HG03103 (cell line): ENCODE measurements around the gene TMEM201.

ENCODE experiments used
- ATAC-seq: cut with Tn5 transposase; IDR thresholded peaks from one replicate; pipeline ENCODE4 v1.9.1; 2021; ENCODE audit warnings: low read depth; ENCODE audit not compliant: unreplicated experiment

TMEM201 gene

DNA sequence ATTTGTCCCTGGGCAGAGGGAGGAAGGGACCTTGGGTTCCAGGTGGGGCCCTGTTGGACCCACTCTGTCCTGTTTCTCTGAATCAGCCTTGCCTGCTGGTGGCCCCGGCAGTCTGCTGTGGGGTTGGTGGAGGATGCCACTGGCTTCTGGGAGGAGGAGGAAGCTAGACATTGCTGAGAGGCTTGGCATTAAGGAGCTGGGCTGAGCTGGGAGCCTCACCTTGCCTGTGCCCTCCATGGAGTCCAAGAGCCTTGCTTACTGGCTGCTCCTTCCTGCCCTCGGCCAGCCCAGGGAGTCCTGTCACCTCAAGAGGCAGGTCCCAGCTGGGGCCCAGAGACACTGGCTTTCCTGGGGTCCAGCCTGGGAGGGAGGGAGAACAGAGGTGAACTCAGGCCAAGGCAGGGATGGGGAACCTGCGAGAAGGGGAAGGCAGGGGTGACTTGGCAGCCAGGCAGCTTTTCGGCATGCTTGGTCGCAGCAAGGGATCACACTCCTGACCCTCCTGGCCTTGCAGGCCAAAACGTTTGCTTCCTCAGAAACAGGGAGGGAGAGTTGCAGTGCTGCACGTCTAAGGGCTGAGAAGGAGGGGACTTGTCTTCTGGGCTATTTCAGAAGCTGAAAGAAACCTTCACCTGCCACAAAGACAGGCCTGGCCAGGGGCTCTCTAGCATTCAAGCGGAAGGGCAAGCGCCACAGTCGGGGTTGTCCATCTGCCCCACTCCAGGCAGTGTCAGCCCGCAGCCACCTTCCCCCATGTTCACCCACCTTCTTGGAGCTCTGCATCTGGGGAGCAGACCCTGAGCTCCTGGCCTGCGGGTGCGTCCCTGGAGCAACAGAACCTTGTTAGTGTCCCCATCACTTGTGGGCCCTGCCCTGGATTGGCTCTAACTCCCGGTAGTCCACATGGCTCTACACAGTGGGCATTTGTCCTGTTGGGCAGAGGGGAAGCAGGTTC lies 8.9 kb downstream of the TMEM201 start:
- ATAC-seq, result no peak

GRCh38 chr1:9598316-9598700 lies 9.6 kb downstream of the TMEM201 start:
- ATAC-seq, result no peak

- no peak for ATAC-seq
These were observed 11.0 kb downstream of the TMEM201 start for GRCh38 chr1:9599741-9600140.

- ATAC-seq, result no peak
These were observed 12.4 kb downstream of the TMEM201 start for GRCh38 chr1:9600861-9601834.

DNA sequence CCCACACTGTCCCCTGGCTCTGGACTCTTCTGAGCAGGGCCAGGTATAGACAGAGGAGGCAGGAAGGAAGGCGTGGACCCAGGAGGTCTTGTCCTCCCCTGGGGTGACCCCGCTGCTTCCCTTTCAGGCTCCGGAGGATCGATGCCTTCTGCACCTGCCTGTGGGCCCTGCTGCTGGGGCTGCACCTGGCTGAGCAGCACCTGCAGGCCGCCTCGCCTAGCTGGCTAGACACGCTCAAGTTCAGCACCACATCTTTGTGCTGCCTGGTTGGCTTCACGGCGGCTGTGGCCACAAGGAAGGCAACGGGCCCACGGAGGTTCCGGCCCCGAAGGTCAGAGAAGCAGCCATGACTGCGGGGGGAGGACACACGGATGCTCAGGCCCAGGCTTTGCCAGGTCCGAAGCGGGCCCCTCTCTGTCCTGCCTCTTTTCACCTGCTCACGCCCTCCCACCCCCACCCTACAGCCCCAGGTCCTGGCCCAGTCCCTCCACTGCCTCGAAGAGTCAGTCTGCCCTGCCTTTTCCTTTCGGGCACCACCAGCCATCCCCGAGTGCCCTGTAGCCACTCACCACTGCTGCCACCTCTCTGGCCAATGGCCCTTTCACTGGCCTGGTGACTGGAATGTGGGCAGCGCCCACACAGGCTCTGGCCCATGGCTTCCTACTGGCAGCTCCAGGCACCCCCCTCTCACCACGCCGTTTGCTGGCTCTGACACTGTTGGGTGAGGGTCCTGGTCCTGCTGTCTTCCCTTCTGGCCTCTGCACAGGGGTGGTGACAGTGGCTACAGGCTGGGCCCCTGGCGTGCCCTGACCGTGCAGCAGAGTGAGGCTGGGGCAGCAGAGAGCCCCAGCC lies 13.5 kb downstream of the TMEM201 start:
- no peak for ATAC-seq

DNA sequence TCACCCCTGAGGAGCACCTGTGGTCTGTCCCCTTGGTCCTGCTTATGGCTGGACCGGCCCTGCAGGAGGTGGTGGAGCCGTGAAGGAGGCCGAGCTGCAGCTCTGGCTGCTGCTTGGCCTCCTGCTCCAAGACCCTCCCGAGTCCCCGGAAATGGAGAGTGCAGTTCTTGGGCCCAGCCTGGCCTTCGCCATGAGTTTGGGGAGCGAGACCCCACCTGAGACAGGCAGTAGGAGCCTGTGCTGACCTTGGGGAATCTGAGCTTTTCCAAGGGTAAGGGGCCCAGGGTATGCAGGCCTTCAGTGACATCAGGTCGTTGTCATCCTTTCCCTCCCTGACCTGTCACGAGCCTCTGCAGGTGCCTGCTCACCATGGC lies 14.1 kb downstream of the TMEM201 start:
- no peak for ATAC-seq

GRCh38 chr1:9603307-9603706 lies 14.6 kb downstream of the TMEM201 start:
- ATAC-seq, result no peak

GRCh38 chr1:9603766-9604753 lies 15.3 kb downstream of the TMEM201 start:
- ATAC-seq, result no peak

GRCh38 chr1:9604836-9605235 lies 16.1 kb downstream of the TMEM201 start:
- no peak for ATAC-seq

DNA sequence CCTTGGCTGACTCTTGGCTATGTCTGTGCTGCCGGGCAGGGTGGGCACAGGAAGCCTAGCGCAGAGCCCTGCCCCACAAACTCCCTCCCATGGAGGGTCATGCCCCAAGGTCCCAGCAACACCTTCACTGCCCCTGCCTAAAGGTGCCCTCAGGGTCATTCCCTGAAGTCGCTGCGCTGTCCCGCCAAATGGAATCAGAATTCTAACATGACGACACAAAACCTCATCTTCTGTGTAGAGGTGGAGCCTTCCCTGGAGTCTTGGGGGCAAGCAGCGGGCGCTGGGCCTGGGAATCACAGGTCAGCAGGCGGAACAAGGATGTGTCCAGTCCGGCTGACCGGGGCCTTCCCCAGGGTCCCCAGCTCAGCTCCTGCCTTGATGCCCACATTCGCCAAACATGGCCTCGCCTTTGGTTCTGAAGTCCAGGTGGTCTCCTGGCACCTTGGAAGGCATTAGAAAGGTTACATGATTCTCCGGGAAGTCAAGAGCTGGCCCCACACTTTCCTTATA lies 17.3 kb downstream of the TMEM201 start:
- no peak for ATAC-seq

GRCh38 chr1:9606458-9606857 lies 17.7 kb downstream of the TMEM201 start:
- ATAC-seq, result no peak

- ATAC-seq, result no peak
These were observed 18.2 kb downstream of the TMEM201 start for GRCh38 chr1:9606948-9607347.

DNA sequence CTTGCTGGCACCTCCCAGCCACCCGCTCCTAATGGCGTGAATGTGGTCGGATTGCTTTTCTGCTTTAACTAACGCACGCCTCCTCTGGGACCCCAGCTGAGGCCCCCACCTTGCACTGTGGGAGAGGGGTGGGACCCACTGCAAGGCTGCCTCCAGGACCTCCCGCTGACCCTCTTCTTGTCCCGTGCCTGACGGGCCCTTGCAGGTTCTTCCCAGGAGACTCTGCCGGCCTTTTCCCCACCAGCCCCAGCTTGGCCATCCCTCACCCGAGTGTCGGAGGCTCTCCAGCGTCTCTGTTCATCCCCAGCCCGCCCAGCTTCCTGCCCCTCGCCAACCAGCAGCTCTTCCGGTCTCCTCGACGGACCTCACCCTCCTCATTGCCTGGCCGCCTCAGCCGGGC lies 18.6 kb downstream of the TMEM201 start:
- no peak for ATAC-seq

DNA sequence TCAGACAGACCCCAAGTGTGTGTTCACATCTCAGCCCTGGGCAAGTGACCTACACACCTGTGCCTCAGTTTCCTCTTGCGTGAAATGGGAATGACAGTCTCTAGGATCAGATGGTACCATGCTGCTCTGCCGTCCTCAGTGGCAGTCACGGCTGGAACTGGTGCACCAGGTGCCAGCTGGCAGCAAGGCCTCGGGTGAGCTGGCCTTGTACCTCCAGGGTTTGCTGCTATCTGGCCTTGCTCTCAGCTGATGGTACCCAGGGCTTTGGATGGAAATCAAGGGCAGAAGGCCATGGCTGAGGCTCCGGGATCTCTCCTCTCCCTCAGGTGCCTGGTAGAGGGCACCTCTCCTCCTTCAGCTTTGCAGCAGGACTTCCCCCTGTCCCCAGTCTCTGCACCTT lies 21.3 kb downstream of the TMEM201 start:
- no peak for ATAC-seq

- no peak for ATAC-seq
These were observed 21.8 kb downstream of the TMEM201 start for GRCh38 chr1:9610548-9610947.

DNA sequence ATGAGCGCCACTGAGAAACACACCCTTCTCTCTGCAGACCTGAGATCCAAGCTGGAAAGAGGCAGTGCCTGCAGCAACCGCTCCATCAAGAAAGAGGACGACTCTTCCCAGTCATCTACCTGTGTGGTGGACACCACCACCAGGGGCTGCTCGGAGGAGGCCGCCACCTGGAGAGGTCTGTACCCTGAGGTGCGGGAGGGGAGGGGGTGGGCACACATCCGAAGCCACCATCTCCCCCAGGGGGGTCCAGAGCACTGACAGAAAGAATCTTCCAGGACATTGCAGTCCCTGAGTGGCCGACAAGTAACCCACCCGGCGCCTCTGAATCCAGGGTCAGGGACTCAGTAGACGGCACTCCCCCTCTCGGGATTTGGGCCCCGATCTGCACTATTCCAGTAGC lies 23.0 kb downstream of the TMEM201 start:
- no peak for ATAC-seq

- ATAC-seq, result no peak
These were observed 23.6 kb downstream of the TMEM201 start for GRCh38 chr1:9612162-9612845.

- no peak for ATAC-seq
These were observed 24.3 kb downstream of the TMEM201 start for GRCh38 chr1:9612871-9613624.
